ENCODE results near the gene PSMC2. TPM values are rescaled to one million over a fixed set of nuclear protein-coding genes. Genes with fewer than 3 reads are reported as not detected.

PSMC2 gene
- total and polyA plus RNA-seq, 10 of the 15 experiments (the other 5 are each of a cell fraction or from before 2014, with no cell fraction given) = 117 to 347 (median 220) TPM

DNA sequence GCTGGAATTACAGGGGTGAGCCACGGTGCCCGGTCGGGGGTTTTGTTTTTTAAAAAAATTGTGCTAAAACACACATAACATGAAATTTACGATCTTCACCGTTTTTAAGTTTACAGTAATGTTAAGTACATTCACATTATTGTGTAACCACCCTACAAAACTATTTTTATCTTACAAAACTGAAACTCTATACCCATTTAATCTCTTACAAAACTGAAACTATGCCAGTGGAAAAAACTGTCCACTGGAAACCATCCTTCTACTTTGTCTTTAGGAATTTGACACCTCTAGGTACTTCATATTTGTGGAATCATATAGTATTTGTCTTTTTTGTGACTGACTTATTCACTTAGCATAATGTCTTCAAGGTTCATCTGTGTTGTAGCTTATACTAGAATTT lies 1.0 kb upstream of the PSMC2 start:
- in situ Hi-C loops (cut with MboI) (loop anchor here (25.0 kb wide), 1 partner anchor 1741 kb away; no protein-coding TSS in a partner anchor), intact Hi-C loops (cut with micrococcal nuclease; ENCODE audit: unreplicated experiment) (loop anchor here (10.0 kb wide), 1 partner anchor 202 kb away; the partner anchor contains the start of gene NAPEPLD)
- peak overlapping the region; percentile 93 for H2AFZ ChIP-seq (ENCODE audit: control insufficient read depth, low read depth, low read length)
- SMC1A ChIA-PET (ENCODE audit: uncharacterized antibody, unreplicated experiment) = interaction anchor here (0.6 kb wide), 1 partner anchor 243 kb away, joined by 3 read pairs; no protein-coding TSS in a partner anchor
- FAIRE-seq (no peak), ATAC-seq (no peak), DNase-seq (ENCODE audit: low read depth, low spot score) (no peak)
- CTCF ChIA-PET = no interaction called here
- H3K9me3 ChIP-seq (replicated peaks; ENCODE audit: control insufficient read depth, insufficient read depth, low read length) = no peaks in the 10 kb centered on the region
- H3K9ac ChIP-seq (ENCODE audit: control insufficient read depth, insufficient read depth, low read length) = no peak overlapping the region
- H3K27ac ChIP-seq (ENCODE audit: control insufficient read depth, insufficient read depth) = no peak overlapping the region
- H3K4me1 ChIP-seq (ENCODE audit: control insufficient read depth, insufficient read depth, low read length) = peaks cover 7% of the 10 kb centered on the region
- POLR2A ChIA-PET = no interaction called here
- BruUV-seq (replicated peaks) = no TSS peak
- peaks cover 77% of the 10 kb centered on the region for H3K79me2 ChIP-seq (ENCODE audit: control insufficient read depth, insufficient read depth, low read length)
- H3K4me2 ChIP-seq (ENCODE audit: control insufficient read depth, insufficient read depth) = no peak overlapping the region
- TF ChIP-seq TAF1 (IDR thresholded peaks at IDR 0.05; ENCODE audit: borderline replicate concordance, low read depth, low read length) = no peak
- no peak for TF ChIP-seq ZNF274 (IDR thresholded peaks at IDR 0.05; ENCODE audit: insufficient read depth, insufficient read length)
- TF ChIP-seq BCL11A (IDR thresholded peaks at IDR 0.05; ENCODE audit: low read depth, low read length) = no peak
- no peak for TF ChIP-seq STAT3 (IDR thresholded peaks at IDR 0.05; ENCODE audit: low read depth, low read length)
- TF ChIP-seq RFX5 (IDR thresholded peaks at IDR 0.05; ENCODE audit: low read depth, low read length) = no peak
- TF ChIP-seq, protein P1, sequence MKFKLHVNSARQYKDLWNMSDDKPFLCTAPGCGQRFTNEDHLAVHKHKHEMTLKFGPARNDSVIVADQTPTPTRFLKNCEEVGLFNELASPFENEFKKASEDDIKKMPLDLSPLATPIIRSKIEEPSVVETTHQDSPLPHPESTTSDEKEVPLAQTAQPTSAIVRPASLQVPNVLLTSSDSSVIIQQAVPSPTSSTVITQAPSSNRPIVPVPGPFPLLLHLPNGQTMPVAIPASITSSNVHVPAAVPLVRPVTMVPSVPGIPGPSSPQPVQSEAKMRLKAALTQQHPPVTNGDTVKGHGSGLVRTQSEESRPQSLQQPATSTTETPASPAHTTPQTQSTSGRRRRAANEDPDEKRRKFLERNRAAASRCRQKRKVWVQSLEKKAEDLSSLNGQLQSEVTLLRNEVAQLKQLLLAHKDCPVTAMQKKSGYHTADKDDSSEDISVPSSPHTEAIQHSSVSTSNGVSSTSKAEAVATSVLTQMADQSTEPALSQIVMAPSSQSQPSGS (IDR thresholded peaks at IDR 0.05; ENCODE audit: low read length) = no peak
- TF ChIP-seq CEBPB (IDR thresholded peaks at IDR 0.05; ENCODE audit: borderline replicate concordance in 1 of 2, low read depth in 2 of 2, low read length in 2 of 2) = no peak
- TF ChIP-seq TARDBP (IDR thresholded peaks at IDR 0.05; ENCODE audit: borderline replicate concordance) = no peak
- TF ChIP-seq POU2F2 (IDR thresholded peaks at IDR 0.05; ENCODE audit: borderline replicate concordance, low read depth, low read length) = no peak
- TF ChIP-seq FOXM1 (IDR thresholded peaks at IDR 0.05; ENCODE audit: low read depth, low read length) = no peak
- no peak for TF ChIP-seq KDM1A (IDR thresholded peaks at IDR 0.05; ENCODE audit: borderline replicate concordance)
- no peak for TF ChIP-seq RUNX3 (IDR thresholded peaks at IDR 0.05; ENCODE audit: low read length)
- TF ChIP-seq HDAC6 (IDR thresholded peaks at IDR 0.05; ENCODE audit: unreplicated experiment) = no peak
- H3K27me3 ChIP-seq (replicated peaks in 1 of 2; ENCODE audit: control insufficient read depth in 2 of 2, insufficient read depth in 2 of 2, low read length in 1 of 2) = no peaks in the 10 kb centered on the region
- H3K4me3 ChIP-seq = no peak overlapping the region
- no peaks in the 10 kb centered on the region; the same call in 1 of the 2 replicates for H4K20me1 ChIP-seq (ENCODE audit: control insufficient read depth, insufficient read depth)
- RAD21 ChIA-PET (ENCODE audit: unreplicated experiment) = no interaction called here
- peaks cover 0 to 4% of the 10 kb centered on the region in 2 experiments; a peak in 1 of 4 replicates for H3K36me3 ChIP-seq (ENCODE audit: control insufficient read depth in 2 of 2, insufficient read depth in 2 of 2, low read length in 1 of 2)
- WGBS (ENCODE audit: insufficient coverage, insufficient replicate concordance, low lambda C conversion rate, missing lambda C conversion rate) = 95% methylated on average over 5 of the region's 5 CpGs
